Uterus (tissue), 2 donors: ENCODE results near the gene MYH7.

Experiments
- CTCF ChIP-seq, 4 experiments: fragments of 200-600 bp in 2 of 4; fragments of 450-650 bp in 2 of 4; sonication (generic) in 2 of 4; IDR thresholded peaks; one replicate each; pipeline ENCODE4 v1.5.1; 2016 to 2019; ENCODE audit warnings: antibody characterized with exemption in 4 of 4, mild to moderate bottlenecking in 2 of 4, moderate library complexity in 1 of 4
- POLR2A ChIP-seq, 2 donors: fragments of 450-650 bp; IDR thresholded peaks; one replicate each; pipeline ENCODE4 v1.6.1; 2016; ENCODE audit warnings: antibody characterized with exemption in 2 of 2, mild to moderate bottlenecking in 1 of 2, moderate library complexity in 1 of 2

GRCh38 chr14:23447361-23448350 lies 12.2 kb upstream of the MYH7 start:
- no peak for TF ChIP-seq CTCF (IDR thresholded peaks at IDR 0.05)
- no peak for TF ChIP-seq POLR2A (IDR thresholded peaks at IDR 0.05)
